Renal cortical epithelial cell (primary cell): Measurements from ENCODE around the gene ENPP1. TPM values are rescaled to one million over a fixed set of nuclear protein-coding genes. Genes with fewer than 3 reads are reported as not detected.

Experiments used
- DNase-seq: peaks from one replicate; pipeline ENCODE4 v3.0.0-alpha.2; 2011; ENCODE audit warnings: low read depth
- total RNA-seq: library from RNA; depleted of rRNA; stranded (reverse); fragments of >200 nt; gene quantifications from 2 replicates; pipeline ENCODE4 v1.2.3, GENCODE V29; 2014

ENPP1 gene
- 3.8 and 6.0 TPM in 2 replicates for total RNA-seq

DNA sequence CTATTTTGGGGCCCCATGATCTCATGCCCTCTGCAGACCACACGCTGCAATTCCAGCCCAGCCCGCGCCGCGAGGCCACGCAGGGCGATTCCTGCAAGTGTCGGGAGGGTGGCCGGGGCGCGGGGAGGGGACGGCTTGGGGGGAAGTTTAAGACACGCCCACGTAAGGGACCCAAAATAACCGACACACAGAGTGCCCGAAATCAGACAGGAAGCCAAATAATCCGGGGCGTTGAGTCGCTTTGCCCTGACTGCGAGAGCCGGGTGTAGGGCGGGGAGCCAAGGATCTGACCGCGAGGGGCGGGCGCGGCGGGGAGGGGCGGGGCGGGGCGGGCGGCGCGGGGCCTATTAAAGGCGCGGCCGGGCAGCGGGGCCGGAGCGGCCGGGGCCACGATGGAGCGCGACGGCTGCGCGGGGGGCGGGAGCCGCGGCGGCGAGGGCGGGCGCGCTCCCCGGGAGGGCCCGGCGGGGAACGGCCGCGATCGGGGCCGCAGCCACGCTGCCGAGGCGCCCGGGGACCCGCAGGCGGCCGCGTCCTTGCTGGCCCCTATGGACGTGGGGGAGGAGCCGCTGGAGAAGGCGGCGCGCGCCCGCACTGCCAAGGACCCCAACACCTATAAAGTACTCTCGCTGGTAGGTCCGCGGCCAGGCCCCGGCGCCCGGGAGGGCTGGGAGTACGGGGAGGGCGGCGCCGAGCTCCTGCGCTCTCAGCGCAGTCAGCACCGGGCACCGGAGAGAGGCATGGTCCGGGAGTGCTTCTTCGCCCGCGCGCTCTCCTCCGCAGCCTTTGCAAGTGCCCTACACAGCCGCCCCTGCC lies at the start of gene ENPP1:
ENPP1 (plus strand) TSS at position 377 of the 816 bp plus-strand sequence; CDS start at position 393, 16 bp downstream.
- DNase-seq: no peak

DNA sequence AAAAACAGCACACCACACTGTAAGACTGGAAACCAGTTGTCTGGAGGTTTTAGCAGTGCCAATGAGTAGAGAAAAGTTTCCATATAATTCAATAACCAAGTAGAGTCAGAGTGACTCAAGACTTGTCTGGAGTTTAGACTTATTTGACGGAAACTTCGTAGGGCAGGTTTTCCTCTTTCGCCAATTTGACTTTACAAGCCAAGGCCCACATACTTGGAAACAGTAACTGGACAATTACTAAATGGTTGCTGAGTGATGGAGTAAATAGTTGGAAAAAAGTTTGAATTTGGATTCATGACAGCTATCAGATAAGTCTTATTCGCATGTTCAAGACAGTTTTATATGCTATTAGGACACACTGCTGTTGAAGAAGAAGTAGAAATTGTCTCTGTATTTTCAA lies 48.9 kb upstream of the ENPP1 start:
- DNase-seq: no peak

DNA sequence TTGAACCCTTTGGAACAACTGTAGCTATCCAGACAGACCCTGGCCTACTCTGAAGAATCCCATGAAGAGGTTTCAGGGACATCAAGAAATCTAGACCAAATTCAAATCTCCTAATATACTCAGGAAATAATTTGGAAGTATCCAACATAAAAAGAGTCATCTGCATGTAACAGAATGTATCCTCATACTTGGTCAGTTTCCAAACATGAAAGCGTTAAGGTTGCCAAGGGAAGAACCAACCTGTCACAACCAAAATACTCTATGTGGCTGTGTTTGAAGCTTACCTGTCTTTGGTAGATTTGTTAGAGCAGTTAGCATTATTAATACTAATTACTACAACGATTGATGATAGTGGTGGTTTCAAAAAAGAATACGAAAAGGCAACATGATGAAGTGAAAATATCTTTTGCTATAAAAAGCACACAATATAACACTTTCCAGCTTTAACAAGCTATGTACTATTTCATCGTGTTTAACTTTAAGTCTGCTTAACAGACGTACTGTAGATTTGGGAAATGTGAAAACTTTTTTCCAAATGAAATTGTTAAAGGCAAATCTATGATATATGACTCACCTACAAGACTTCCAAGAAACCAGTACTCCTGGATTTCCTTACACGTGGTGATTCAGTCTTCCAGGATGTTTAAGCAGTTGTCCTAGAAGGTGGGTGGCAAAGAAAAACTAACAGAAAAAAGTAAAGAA lies 46.6 kb upstream of the ENPP1 start:
- DNase-seq: peak; percentile 76

DNA sequence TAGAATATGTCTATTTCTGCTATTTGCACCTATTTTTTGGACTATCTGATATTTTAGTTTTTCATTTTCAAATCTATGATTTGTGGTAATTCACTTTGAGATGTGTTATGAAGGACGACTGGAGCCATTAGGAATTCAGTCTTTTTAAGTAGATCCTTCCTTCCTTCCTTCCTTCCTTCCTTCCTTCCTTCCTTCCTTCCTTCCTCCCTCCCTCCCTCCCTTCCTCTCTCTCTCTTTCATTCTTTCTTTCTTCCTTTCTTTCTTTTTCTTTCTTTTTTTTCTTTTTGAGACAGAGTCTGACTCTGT lies 46.1 kb upstream of the ENPP1 start:
- DNase-seq: no peak

DNA sequence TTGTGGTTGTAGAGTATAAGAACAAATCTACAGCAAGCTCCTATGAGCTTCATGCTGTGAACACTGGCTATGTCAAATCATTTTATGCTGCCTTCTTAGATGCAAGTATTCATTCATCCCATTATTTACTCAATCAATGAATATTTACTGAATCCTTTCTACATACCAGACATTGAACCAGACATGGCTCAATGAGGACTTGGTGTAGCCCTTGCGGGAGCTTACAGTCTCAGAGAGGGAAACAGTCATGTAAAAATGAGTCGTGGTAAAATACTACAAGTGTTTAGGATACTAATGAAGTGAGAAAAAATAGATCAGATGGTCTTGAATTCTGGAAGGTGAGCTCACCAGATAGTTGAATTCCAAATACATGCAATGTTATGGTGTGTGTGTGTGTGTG lies 44.8 kb upstream of the ENPP1 start:
- DNase-seq: peak; percentile 16

DNA sequence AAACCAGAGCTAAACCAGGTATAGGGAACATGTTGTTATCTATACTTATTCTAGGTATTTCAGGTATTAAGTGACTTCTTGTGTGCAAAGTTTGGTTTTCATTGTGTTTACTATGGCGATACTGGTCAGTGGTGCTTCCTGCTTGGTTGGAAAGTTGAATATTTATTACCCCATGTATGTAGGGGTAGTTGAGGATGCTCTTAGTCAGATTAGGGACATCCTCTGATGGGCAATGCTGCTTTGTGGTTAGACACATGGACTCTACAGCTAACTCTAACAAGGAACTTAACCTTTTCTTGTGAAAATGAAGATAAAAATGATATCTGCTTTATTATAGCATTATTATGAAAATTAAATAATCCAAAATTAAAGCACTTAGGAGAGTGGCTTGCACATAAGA lies 44.1 kb upstream of the ENPP1 start:
- DNase-seq: no peak

DNA sequence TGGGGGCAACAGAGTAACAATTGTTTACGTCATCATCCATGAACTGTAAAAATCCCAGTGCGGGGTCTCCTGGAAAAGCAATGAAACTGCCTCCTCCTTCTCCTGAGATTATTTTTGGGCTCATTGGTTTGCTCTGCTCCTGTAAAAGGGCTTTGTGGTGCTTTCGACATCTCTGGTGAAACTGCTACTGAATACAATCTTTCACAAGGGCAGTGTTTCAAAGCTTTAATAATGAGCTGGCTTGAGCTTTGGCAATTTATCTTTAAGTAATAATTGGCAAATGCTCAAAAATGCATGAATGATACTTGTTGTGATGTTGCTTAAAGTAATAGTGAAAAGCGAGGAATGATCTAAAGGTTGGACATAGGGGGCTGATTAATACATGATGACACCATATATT lies 43.5 kb upstream of the ENPP1 start:
- DNase-seq: no peak

DNA sequence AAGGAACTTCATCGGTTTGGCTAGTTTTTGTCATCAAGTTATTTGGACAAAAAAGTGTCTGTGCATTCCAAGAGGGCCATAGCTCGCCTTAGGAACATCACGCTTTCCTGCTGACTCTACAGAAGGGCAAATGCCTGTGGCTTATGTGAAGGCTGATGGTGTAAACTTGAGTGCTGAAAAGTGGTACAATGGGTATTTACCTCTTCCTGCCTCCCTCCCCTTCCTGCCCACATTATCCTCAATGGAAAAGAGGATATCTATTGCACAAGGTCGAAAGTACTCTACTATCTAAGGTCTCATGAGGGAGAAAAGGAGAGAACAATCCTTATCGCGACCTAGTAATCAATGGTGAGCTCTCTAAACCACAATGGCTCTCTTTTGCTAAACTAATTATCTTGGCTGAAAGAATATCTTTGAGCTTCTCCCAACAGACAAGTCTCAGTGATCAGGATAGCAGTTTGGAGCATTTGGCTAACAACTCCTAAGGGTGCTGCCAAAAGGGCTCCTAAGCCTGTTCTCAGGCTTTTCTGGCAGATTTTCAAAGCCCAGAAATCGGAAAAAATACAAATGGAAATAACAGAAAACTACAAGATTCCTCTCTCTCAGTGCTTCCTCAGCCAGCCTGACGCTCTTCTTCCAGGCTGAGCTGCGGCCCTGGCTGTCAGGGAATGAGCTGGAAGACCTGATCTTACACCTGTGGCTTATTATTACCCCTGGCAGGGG lies 42.6 kb upstream of the ENPP1 start:
- peak; percentile 37 for DNase-seq

DNA sequence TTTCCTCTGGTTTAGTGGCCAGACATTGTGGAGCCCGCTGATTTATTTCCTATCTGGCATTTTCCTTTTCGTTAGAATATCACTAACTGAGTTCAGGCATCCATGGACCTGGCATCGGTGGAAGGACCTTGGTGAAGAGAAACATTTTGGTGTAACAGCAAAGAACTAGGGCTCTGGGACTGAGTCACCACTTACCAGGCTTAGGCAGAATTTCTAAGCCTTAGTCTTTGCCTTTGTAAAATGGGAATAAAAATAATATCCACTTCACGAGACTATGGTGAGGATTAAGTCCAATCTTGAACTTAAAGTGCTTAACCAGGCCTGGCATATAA lies 42.0 kb upstream of the ENPP1 start:
- no peak for DNase-seq

DNA sequence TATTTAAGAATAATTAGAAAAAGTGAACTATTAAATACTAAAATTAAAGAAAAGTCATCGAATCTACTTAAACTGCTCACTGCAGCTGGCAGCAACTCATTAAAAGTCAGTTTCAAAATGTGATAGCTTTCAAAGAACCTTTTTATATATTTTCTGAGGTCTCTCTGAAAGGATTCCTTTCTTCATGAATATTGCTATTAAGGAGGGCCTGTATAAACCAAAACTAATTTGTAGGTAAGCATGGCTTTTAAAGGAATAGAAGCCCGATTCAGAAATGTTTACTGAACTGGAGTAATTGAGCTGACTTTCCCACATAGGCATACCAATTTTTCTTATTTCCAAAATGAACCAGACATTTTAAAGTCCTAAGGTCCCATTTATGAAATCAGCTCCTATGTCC lies 41.2 kb upstream of the ENPP1 start:
- DNase-seq: no peak

DNA sequence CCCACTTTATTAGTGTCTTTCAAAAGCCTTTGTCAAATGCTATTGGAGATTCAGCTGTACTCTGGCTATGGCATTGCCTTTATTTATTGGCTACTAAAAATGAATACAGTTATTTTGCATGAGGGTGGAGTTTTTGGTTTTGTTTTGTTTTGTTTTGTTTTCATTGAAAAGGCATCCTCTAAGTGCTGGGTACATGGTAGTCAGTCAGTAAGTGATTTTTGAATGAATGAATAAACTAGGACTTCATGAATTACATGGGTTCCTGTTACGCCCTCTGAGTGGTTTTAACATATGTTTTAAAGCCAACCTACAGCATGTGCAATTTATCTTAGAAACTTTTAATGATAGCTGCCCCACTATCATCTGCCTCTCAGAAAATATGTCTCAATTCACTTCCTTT lies 38.9 kb upstream of the ENPP1 start:
- DNase-seq: no peak

DNA sequence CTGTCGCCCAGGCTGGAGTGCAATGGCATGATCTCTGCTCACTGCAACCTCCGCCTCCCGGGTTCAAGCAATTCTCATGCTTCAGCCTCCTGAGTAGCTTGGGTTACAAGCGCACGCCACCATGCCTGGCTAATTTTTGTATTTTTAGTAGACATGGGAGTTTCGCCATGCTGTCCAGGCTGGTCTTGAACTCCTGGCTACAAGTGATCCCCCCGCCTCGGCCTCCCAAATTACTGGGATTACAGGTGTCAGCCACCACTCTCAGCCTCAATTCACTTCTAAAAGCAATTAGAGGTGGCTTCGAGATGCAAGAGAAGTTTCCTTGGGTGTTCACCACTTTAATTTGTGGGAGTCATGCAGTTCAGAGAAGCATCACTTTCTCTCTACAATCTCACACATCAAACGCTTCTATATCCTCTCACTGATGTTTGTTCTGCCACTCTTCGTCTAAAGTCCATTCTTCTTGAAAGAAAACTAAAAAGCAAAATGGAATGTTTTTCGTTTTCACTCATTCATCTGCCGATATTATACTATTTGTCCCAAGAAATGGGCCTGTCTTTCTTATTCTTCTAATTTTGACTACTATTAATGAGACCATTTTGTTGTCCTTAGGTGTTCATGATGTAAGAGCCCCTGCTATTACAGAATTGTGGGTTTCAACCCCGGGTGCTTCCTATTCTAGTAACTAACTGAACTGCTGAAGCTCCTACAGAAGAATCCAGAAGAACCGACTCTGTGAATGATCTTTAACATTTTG lies 38.3 kb upstream of the ENPP1 start:
- no peak for DNase-seq

DNA sequence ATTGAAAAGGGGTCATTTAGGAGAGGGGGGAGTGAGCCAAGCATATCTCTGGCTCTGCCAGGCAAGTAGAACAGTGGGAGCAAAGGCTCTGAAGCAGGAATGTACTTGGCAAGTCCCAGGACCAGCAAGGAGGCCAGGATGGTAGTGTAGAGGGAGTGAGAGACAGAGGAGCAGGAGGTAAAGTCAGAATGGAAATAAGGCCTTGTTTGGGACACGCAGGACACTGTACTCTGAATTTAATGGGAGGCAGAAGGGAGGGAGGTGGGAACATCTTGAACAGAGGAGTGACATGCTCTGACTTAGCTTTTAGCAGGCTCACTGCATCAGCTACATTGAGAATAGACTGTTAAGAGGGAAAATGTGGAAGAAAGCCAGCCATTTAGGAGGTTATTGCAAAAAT lies 37.0 kb upstream of the ENPP1 start:
- DNase-seq: no peak

DNA sequence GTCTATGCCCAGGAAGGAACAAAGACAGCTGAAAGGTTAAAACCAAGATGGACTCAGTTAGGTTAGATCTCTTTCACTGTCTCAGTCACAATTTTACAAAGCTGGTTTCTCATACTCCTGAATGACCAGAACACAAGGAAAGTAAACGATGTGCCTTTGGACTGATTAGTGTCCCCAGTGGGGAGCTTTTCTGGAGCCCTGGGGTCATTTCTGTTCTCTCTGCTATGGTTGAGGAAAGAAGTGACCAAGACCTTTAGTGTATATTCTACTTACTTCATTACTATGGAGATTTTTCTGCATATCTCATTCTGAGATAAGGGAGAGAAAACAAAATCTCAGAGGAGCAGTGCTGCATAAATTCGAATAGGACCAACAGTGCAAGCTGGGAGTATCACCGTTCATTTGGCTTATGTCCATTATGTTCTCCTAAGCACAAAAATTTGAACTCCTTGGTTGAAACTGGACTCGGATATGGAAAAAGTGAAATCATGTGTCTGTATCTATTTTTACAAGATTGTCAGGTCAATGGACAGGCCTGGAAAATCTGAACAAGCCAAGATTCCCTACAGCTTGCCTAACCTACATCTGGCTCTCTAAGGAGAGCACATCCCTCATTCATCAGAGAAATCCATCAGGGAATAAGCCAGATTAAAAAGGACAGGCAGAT lies 34.4 kb upstream of the ENPP1 start:
- no peak for DNase-seq

DNA sequence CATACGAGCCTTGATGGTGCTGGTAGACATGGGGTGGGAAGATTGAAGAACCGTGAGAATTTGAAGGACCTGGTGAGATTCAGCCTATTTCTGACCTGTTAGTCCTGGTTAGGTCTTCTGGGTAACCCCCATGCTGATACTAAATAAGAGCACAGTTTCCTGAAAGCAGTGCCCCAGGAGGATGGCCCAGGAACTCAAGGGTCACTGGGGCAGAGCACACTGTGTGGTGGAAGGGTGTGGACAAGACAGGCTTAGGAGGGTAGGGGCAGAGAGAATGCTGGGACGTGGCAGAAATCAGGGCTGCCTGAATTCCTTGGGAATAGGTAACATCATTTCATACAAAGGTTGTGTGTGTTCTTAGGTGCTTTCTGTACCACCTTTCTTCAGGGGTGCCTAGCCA lies 31.9 kb upstream of the ENPP1 start:
- no peak for DNase-seq

DNA sequence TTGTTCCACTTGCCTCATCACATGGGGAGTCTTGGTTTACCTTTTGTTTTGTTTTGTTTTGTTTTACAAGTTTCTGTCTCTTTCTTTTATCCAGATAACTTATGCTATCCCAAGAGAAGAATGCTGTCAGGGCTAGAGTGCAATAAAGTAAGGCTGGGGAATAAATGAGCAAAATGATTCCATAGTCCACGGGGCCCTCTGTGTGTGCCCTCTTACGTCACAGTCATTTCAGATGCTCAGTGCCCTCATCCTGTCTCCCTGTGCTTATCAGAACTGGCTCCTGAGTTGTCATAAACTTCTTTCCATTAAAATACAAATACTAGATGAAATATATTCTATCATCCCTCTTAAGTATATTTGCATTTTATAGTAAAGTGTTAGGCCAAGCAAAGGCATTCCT lies 30.8 kb upstream of the ENPP1 start:
- no peak for DNase-seq

DNA sequence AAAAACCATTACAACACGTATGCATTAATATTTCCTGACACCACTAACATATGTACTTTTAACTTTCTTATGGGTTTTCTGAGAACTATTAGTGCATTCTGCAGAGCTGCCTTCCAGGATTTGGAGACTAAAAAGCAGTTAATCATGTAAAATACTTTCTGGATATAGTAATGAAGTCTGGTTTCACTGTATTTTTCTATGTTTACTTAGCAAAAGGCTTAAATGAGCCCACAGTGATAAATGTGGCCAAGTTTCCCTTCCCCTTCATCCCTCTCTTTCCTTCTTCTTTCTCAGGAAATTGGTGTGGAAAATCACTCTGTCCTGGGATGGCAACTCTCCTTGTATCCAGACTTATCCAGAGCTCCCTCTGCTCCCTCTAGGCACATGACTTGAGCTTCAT lies 29.7 kb upstream of the ENPP1 start:
- DNase-seq: no peak

DNA sequence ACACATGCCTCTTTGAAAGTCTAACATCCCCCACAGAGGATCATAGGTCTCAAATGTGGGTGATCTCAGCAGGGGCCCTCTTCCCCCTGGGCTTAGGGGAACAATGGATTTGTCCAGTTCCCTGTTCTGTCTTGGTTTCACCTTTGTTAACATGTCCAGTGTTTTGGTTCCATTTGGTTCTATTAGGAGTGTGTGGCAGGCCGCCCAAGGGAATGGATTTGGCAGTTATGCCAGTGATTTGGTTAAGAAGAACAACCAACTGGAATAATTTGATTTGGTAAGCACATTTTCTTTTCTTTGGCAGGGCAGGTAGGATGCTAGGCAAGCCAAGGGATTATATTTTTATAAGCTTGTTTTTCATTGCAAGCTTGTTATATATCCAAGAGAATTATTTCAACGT lies 28.5 kb upstream of the ENPP1 start:
- DNase-seq: no peak

DNA sequence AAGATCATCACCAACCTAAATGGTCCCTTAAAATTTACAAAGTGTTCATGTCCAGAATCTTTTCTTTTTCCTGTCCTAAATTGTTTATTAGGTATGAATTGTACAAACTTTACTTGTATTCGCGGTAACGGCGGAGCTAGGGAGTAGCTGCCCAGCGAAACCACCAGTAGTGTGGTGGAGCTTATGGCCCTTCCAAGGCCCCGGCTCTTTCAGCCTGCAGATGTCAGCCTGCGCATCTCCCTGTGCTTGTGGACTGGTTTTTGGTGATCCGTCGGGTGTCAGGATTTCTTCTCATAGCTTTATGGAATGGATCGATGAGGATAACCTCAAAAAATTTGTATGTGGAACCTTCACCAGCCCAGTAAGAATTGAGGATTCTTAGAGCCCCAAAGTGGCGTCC lies 27.2 kb upstream of the ENPP1 start:
- DNase-seq: no peak

DNA sequence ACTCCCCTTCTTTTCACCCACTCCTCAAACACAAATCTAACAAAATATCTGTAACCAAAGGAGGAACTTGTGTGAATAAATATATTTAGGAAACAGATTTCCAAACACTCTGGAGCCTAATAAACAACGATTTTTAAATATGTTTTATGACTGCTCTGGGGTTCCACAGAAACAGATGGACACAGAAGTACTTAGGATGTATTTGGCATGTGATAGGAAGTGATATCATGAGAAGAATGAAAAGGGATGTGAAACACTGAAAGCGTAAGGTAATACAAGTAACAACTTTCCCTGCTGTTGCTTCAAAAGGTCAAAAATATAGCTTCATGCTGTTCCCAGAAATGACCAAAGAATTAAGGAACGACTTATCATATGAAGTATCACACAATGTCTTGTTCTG lies 26.1 kb upstream of the ENPP1 start:
- DNase-seq: no peak

DNA sequence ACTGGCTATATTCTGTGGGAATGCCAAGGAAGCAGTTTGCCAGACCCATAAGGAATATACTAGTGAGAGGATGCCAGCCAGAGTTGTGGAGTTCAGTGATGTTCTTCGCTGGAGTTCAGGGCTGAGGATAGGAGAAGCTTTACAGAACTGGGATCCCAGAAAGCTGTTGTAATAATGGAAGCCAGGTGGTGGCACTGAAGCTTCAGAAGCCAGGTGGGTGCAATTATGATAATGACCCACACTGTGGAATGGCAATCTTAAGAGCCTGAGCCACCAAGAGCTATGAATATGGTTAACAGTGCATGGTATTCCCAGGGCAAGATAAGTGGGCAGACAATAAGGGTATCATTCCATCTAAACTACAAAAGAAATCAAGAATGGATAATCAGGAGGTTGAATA lies 25.1 kb upstream of the ENPP1 start:
- peak; percentile 39 for DNase-seq

DNA sequence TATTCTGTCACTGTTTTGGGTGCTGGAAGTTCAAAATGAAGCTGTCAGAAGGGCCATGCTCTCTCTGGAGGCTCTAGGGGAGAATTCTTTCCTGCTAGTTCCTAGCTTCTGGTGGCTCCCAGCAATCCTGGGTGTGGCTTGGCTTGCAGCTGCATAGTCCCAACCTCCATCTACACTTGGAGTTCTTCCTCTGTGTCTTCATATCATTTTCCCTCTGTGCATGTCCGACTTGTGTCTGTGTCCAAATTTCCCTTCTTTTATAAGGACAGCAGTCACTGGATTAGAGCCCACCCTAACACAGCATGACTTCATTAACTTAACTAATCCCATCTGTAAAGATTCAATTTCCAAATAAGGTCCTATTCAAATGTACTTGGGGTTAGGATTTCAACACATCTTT lies 23.3 kb upstream of the ENPP1 start:
- DNase-seq: no peak
